EL (cell line): ENCODE measurements around the gene CPXM2.

Experiments
- DNase-seq: peaks from one replicate; pipeline ENCODE4 v3.0.0-alpha.2; 2016

The CPXM2 gene

DNA sequence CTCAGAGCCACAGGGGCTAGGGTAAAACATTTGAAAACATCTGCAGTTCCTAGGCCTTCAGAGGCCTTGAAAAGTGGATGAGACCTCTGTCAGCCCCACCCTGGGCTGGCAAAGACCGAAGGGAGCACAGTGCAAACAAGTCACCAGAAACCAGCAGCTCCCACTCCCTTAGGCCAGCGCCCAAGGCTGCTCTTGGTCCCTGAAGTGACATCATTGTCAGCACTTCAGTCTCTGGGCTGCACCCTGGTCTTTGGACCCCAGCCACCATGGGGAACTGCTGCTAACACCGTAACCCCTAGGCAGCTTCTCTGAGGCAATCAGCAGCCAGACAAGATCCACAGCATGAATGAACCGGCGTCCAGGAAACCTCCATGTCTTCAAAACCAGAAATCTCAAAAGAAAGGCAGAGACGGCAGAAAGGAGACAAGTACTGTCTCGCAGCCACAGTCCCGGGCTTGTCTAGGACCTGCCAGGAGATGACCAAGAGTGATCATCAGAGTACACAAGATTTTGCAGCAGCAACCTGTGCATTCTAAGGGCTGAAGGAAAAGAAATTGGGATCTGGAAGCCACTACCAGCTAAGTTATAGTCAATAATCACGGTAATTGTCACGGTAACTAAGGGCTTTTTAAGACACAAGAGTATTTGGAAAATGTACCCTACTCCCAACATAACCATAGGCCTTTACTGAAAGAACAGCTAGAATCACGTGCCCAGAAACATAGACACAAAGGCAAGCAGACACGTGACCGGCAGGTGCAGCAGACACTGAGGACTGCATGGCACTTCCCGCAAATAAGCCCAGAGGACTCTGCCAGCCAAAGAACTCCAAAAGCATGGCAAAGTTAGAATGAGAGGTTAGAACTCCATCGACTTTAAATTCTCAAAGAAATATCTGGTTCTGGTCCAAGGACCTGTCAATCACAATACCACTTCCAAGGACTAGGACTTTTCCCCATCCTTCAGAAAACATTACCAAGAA lies 23.3 kb downstream of the CPXM2 start:
- DNase-seq, result no peak

DNA sequence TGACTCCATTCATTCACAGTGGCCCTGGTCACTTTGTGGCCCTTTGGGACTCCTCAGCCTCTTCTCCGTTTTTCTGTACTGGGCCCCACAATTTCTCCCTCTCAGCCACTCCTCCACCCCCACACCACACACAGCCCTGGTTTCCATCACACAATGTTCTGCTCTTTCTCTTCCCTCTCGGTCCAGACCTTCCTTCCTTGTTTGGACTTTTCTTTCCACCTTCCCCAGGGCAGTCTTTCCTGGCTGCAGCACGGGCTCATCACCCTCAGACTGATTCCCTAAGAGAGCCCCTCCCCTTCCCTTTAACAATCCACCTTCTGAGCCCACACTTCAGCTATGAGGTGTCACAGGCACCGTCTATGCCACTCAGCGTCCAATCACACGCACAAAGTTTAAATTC lies 25.7 kb downstream of the CPXM2 start:
- DNase-seq, result no peak

DNA sequence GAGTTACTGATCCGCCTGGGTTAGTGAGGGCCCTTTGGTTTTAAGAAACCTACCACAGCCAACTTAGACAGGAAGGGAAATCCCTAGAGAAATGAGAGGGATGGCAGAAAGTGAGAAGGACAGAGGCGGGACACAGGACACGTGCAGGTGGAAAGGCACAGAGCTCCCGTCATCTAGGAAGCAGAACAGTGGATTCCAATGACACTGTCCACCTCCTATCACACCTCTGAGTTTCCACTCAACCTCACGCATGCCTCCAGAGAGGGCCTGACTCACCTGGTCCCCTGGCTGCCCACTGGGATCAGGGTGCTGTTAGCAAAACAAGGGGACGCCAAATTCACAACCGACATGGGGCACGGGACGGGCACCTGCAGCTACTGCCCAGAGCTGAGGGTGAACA lies 26.3 kb downstream of the CPXM2 start:
- no peak for DNase-seq

DNA sequence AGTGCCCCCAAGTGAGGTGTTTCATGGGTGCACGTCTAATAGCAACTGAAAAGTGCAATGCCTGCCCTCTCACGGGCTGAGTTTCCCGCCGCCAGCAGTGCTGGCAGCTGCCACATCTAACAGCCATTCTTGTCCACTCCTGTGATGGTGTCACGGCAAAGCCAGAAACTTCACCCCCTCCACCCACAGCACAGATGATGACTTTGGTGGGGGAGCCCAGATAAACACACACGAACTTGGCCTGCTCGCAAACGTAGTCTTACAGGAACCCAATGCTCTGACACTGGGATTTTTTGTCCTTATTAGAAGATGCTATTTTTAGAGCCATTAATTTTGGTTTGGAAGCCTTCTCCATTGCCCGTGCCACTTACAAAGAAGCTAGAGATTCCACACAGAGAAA lies 26.7 kb downstream of the CPXM2 start:
- no peak for DNase-seq

DNA sequence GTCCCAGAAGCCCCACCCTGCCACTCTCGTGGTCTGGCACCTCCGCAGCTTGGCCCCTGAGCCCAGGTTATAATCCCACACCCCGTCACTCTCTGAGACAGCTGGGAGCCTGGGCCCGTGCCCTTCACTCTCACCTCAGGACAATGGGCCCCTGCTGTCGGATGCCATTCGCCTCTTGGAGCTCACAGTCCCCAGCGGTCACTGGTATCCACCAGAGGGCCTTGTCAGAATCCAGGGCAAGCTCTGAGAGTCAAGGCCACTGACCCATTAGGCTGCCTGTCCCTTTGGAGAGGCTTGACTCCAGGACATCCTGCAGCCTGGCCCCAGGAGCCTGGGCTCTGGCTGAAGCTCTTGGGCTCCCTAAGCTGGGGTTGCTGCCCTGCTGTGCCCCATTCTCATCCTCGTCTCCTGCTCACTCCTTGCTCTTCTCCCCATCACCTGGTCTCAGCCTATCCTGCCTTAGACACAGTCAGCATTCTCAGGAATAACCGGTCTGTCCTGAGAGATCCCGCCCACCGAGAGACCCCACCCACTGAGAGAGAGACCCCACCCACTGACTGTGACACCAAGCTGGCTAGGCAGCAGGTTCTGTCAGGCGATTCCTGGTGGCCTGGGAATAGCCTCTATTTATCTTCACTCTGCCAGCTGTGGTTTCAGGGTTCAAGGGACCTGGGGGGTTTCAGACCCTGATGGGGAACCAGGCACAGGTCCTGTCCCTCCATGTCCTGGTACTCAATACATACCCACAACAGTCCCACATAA lies 27.7 kb downstream of the CPXM2 start:
- DNase-seq, result no peak

DNA sequence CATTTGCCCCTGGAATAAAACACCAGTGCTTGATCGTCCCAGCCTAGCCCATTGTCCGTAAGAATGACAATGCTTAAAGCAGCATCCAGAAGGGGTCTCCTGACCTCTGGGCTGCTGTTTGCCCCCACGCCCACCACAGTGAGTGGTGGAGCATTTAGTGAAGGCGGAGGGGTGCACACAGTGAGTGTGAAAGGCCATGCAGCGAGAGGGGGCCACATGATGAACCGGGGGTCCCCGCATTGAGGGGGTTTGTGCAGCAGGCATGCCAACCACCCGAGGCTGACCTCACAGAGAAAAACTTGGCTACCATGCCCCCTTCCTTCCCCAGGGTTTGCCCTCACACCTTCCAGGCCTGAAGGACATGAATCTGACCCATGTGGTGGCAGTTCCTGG lies 28.4 kb downstream of the CPXM2 start:
- no peak for DNase-seq

DNA sequence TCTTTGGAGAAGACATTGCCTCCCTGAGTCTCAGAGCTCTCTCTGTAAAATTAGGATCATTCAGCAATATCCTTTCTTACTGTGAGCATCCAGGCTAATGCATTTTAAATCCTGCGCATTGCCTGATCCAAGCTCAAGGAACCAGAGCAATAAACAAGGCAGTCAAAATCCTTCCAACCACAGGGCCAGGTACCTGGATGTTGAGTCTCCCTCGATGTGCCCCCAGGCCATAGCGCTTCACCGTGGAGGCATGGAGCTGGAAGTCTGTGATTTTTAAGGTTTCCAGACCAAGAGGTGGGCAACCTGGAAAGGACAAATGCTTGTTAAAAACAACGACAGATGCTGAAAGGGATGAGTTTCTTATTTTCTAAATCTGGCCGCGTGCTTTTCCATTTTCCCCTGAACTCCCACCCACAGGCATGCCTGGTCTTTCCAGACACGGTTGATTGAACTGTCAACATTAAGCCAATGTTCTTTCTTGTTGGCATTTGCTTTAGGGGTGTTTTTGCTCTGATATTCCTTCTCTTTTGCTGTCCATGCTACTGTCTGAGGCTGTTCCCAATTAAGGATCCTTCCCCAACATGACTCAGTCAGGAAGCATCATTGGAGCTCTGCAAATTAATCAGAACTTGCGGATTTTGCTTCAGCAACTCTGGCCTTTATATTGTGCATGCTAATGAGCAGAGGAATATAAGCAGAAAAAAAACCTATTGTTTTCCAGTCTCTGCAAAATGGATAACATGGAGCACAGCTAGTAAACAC lies 29.0 kb downstream of the CPXM2 start:
- no peak for DNase-seq

DNA sequence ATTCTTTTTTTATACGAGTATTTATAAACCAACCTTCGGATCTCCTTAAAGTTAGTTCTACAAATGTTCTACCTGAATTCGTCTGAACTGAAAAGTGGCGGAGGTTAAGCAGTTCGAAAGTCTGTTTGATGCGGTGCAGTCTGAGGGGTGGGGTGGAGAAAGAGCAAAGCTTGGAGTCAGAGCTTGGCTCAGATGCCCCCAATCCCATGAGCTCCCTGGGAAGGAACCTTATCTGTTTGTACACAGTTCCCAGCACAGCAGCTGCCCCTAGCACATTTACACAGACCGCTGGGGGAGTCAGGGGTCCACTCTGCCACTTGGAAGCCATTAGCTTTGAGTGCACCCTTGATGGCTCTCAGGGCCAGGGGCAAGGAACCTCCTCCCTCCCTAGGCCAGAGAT lies 30.8 kb downstream of the CPXM2 start:
- no peak for DNase-seq

DNA sequence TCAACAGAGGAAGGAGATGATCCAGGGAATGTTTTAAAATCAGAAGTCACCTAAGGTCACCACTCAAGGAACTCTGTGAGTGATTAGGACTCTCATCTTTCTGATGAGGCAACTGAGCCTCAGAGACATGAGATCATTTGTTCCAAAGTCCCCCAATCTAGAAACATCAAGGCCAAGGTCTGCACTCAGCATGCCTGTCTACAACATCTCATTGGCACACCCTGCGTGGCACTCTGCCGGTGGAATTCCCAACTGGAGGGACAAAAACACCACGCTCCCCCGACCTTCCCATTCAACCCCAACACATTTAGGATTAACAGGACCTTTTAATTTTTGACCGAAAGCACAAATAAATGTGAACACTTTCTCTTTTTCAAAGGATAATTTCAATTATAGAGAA lies 31.4 kb downstream of the CPXM2 start:
- DNase-seq, result no peak

DNA sequence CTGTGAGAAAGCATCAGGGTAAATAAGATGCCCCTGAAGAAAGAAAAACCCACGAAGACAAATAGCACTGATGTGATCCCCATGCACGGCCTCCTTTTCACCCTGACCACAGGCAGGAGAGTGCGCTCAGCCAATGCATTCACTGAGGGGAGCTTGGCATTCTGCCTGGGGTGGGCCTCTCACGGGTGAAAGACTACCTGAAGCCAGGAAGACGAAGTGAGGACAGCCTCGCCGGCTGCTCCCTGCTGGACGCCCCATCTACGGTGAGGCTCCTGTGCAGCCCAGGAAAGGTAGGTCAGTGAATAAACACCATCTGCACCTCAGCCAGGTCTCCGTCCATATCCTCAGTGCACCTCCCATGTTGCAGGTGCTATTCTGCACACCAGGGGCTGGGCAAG lies 32.0 kb downstream of the CPXM2 start:
- no peak for DNase-seq

DNA sequence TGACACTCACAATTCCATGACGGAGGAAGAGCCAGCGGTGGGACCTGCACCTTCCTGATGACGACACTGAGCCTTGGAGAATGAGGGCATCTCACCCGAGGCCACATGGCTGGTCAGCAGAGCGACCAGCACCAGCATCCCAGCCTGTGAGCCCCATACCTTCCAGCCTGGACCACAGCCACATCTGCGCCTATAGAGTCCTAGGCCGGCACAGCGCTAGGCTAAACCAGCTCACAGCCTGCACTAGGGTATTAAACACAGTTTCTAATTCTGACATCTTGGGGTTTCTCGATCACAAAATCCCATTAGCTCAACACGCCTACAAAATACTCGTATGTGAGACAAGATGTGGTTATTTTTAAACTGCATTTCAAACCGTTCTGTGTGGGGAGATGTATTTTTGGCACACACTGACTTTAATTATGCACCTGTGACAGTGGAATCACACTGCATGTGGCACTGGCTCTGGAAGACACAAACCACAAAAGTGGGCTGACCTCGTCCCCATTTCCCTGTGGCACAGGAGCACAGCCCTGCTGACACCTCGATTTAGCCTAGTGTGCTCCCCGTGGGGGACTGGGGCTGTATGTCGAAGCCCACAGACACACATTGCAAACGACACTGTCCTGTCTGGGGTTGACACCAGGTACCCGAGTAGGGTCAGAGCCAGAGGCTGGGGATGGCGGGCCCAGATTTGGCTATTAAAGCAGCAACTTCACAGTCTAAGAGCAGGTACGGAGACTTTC lies 32.5 kb downstream of the CPXM2 start:
- DNase-seq, result no peak

DNA sequence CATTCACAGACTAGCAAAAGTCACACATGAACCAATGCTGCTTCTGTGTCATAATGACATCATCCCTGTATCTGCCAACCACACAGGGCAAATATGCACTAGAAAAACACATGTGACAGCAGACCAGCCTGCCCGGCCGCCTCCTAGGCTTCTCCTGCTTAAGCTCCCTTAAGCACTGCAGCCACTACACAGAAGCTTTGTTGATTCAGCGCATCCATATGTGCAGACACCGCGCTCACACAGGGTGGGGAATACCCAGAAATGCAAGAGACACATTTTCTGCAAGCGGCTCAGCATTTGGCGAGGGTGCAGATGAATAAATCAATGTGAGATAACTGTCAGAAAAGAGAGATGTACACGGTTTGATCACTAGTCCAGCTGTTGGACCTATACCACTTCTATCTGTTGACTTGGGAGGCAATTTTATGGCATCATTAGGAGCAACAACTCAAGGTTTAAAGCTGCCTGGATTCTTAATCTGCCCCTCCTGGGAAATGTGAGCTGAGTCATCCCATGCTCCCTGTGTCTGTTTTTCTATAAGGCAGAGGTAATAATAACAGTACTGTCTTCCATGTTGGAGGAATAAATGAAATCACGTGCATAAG lies 33.4 kb downstream of the CPXM2 start:
- DNase-seq, result peak; percentile 48

DNA sequence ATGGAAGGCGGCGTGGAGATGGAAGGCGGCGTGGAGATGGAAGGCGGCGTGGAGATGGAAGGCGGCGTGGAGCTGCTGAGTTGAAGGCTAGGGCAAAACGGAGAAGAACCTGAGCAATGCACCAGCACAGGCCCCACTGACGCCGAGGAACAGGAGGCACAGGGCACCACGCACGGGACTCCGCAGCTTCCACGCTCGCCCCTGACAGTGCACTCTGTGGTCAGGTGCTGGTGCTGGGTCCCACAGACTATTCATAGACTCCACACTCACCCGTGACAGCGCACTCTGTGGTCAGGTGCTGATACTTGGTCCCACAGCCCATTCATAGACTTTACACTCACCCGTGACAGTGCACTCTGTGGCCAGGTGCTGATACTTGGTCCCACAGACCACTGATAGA lies 34.0 kb downstream of the CPXM2 start:
- DNase-seq, result no peak

DNA sequence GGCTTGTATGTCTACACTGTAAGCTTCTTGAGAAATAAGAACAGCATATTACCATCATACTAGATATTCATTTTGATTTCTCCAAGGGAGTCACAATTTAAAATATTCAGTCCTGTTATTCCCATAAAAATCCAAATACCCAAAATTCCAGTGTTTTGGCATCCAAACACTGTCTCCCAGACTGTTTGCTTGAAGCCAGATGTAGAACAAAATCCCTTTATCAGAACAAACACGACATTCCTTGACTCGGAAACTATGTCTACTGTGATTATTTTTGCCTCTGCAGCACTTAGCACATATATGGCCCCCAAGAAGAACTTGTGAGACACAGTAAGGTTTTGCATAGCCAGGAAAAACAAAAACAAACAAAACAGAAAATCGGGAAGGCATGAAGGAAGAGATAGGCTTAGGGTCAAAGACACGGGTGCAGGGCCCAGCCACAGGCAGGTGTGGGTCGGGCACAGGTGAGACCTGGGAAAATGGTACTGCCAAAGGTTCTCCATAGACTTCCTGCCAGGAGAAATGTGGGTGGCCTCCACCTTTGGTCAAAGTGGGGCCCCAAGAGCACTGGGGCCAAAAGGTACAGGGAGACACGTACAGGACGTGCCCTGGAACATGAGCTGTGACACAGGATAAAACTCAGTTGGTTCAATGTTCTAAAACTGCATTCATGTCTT lies 36.5 kb downstream of the CPXM2 start:
- DNase-seq, result no peak

DNA sequence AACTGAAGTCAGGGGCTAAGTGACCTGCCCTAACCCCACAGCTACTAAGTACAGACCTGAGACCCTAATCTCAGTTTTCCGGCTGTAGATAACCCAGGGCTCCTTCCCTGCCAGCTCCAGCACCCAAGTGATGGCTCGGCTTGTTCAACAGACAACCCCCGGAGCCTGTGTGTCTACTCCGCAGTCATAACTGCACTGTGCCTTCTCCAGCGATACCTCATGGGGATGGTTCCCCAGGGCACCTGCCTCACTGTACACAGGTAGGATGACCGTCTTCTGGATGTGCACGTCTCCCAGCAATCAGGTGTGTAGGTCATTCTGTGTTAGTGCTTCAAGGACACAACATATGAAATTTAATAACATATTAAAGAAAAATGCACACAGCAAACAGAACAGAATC lies 37.1 kb downstream of the CPXM2 start:
- no peak for DNase-seq

DNA sequence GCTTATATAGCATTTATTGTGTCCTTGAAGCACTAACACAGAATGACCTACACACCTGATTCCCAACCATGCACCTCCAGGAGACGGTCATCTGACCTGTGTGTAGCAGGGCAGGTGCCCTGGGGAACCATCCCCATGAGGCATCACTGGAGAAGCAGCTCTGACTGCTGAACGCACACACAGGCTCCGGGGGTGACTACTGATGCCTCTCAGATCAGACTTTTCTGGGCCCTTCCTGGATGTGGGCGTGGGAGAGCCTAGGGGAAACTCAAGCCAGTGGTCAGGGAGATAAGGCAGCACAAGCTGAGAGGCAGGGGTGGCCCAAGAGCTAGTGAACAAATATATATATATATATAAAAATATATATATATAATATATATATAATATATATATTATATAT lies 37.6 kb downstream of the CPXM2 start:
- DNase-seq, result no peak

DNA sequence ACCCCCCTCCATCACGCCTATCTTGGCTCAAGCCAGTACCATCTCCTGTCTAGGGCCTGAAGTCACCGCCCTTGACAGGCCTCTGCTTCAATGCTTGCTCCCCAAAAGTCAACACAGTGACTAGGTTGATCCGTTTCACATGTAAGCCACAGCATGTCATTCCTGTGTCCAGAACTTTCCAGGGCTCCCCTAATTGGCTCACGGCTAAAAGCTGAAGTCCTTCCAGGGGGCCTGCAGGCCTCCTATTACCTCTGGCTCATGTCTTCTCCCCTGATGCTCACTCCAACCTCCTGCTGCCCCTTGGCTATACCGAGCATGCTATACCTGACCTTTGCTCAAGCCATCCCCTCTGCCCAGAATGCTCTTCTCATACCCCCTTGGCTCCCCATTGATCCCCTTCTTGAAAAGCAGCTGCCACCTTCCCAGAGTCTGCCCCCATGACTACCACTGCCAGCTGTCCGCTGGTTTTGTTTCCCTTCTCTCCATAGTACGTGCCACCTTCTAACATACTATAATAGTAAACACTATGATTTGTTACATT lies 39.1 kb downstream of the CPXM2 start:
- DNase-seq, result no peak

DNA sequence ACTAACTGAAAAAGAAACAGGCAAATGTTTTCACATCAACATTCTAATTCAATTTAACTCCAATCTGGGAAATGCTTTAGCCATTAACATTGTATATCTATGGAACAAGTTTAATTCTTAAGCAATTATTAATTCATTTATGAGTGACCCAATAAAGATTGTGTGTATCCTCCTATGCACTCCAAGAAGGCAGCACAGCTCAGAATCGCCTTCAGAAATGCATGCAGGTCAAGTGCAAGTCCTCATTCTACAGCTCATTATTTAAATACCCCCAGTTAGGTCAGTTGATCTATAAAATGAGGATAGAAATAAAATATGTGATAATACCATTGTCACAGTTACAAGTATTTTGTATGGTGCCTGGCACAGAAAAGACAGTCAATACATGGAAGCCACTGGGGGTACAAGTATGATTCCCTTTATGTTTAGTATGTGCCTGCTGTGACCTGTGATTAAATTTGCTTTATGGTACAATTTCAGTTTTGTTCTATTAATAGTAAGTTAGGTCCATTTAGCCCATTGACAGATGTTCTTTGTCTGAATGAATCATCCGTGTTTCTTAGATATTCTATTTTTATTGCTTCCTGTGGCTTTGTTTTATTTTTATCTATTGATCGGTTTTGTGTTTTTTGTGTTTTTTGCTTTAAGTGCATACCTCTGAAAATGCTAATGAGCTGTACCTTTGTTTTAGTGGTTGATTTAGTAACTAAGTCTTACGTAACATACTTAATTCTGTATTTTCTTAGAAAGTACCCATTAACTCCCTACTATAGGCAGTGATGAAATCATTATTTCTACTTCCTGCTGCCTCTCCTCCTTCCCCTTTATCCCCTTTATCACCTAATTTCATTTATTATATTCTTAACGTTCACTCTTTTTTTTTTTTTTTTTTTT lies 42.8 kb downstream of the CPXM2 start:
- no peak for DNase-seq

DNA sequence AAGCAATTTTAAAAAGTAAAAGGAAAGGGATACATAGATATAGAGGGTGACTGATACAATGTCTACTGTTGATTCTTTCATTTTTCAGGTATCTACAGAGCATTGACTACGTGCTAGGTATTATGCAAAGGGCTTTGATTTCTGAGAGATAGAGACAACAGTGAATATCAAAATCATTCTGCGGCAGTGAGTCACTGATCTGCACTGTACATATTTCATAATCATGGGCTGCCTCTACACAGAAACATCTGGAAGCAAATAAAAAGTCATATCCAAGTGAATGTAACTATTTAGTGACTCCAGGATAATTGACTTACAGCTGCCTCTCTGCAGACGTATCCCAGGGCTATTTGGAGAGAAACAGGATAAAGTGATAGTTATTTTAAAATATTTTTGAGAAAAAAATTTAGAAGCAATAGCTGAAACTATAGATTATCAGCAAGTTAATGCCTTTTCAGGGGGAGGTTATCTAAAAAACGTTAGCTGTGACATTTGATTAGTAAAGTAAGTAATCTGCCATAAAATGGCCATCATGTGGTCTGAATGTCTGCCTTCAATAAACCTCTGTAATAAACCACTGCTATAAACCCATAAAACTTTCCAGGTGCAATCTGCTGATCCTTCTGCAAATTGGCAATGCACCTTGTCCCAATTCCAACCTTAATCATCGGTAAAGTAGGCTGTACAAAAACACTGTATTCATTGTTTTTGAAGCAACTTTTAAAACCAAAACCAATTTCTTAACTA lies 43.7 kb downstream of the CPXM2 start:
- peak; percentile 39 for DNase-seq

DNA sequence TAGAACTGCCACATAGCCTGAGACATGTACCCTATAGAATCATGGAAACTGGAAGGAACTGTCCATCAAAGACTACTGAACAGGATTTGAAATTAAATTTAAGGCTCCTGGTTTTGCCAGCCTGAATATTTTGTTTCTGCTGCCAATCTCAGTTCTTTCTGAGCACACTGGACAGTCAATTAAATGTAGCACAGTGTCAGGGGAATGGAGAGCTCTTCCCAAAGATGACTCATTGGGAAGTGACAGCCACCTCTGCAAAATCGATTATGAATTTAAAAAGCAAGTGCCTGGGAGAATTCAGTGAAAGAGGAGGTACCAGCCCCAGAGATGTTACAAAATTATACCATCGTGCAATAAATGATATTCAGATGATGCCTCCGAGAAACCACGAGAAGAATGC lies 47.8 kb downstream of the CPXM2 start:
- no peak for DNase-seq
